ENCODE measurements around the gene EIF3D.

- TF ChIP-seq SRF (IDR thresholded peaks at IDR 0.05; ENCODE audit: low read depth) (no peak), CTCF (IDR thresholded peaks at IDR 0.05 in 2 of 3, conservative IDR thresholded peaks at IDR 0.05 in 1 of 3; ENCODE audit: borderline replicate concordance in 1 of 3, insufficient read depth in 1 of 3, low read depth in 2 of 3, low read length in 2 of 3) (peak in 1 of 3 experiments; percentile 27; a peak in 2 of 6 replicates), SP1 (IDR thresholded peaks at IDR 0.05; ENCODE audit: low read depth) (no peak), POLR2A (IDR thresholded peaks at IDR 0.05; ENCODE audit: borderline replicate concordance, extremely low read depth, insufficient read depth, insufficient read length) (no peak), YY1 (IDR thresholded peaks at IDR 0.05; ENCODE audit: extremely low read depth, insufficient replicate concordance, low read depth, low read length) (no peak), MAX (IDR thresholded peaks at IDR 0.05) (no peak), RAD21 (IDR thresholded peaks at IDR 0.05; ENCODE audit: low read depth) (no peak), EZH2 (IDR thresholded peaks at IDR 0.05) (no peak), ZNF274 (IDR thresholded peaks at IDR 0.05; ENCODE audit: low read depth, low read length) (no peak), CBX3 (IDR thresholded peaks at IDR 0.05; ENCODE audit: low read depth) (no peak), ATF3 (IDR thresholded peaks at IDR 0.05) (no peak), EZH2phosphoT487 (IDR thresholded peaks at IDR 0.05; ENCODE audit: borderline replicate concordance) (no peak)
Measured at GRCh38 chr22:36497910-36498665, 30.9 kb downstream of the EIF3D start.

All from HCT116 (cell line).